Activated CD8-positive, alpha-beta memory T cell treated with anti-CD3 and anti-CD28 coated beads for 1 hour (primary cell): Measurements from ENCODE around the gene GAL3ST3.
"Not testable (repeated sequence)": the region's sequence is repeated elsewhere in the genome, so short reads cannot be mapped to it uniquely, and the experiment has no call there.

Source experiments
- DNase-seq, 2 donors: peaks; one replicate each; pipeline ENCODE4 v3.0.0-alpha.2; 2020; ENCODE audit warnings: low read depth in 1 of 2; ENCODE audit errors: extremely low read depth in 1 of 2

GAL3ST3 gene

DNA sequence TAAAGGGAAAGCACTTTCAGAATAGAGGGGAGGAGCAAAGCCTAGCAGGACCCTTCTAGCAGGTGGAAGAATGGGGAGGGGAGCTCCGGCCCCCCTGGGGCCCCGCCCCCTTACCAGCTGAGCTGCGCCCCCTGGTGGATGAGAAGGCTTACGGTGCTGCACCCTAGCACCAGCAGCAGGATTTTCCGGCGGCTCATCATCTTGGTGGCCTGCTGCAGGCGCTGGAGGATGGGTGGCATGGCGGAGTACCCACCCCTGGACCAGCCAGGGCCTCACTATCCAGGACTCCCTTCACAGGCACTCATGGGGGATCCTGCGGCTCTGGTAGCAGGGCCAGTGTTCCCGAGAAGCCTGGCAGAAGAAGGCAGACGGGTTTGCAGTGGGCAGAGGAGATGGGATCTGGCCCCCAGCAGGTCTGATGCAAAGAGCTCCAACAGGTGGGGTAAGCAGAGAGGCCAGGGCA, 3.8 kb downstream of the GAL3ST3 start:
- peak; percentile 62 to 78 for DNase-seq

DNA sequence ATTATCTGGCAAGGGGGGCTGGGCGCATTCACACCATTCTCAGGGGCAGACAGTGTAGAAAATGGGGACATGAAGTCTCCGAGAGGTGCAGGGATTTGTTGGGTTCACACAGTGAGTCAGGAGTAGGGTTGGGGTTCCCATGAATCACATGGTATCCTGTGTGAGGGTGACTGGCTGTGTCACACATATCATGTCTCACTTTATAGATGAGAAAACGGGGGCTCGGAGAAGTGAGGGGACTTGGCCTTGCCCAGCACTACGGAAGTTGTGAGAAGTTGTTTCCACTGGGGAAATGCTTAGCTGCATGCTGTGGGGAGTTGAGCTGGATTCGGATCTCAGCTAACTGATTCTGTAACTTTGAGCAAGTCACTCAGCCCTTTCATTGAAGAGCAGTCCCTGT, 4.2 kb downstream of the GAL3ST3 start:
- no peak for DNase-seq

DNA sequence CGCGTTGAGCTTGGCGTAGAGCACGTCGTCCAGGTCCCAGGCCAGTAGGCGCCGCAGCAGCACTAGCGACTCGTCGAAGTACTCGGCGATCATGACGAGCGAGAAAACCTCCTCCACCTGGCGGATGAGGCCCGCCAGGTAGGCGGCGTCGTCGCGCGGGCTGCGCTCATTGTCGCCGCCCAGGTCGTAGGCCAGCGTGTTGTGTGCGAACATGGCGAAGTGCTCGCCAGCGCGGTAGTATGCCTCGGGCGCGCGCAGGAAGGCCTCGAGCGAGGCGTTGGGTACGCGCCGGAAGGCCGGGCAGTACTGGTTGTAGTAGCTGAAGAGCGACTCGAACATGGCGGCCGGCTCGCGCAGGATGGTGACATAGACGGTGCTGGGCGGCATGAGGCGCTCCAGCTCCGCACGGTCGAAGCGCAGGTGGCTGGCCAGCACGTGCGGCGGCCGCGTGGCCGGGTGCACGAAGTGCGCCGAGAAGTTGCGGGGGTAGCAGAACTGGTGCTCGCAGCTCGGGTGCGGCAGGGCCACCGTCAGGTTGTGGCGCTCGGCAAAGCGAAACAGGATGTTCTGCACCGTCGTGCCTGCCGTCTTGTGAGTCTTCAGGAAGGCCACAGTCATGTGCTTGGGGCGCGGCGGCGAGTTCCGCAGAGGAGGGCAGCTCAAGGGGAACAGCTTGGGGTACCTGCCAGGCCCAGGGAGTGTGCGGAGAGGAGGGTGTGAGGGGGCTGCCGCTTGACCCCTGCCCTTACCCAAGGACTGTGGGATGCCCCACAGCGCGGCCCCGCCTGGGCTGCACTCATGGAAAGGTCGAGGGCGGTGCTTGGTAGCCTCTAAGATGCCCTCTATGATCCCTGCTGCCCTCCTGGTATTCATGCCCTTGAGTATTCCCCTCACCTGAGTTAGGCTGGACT, 5.7 kb downstream of the GAL3ST3 start:
- DNase-seq = no peak

DNA sequence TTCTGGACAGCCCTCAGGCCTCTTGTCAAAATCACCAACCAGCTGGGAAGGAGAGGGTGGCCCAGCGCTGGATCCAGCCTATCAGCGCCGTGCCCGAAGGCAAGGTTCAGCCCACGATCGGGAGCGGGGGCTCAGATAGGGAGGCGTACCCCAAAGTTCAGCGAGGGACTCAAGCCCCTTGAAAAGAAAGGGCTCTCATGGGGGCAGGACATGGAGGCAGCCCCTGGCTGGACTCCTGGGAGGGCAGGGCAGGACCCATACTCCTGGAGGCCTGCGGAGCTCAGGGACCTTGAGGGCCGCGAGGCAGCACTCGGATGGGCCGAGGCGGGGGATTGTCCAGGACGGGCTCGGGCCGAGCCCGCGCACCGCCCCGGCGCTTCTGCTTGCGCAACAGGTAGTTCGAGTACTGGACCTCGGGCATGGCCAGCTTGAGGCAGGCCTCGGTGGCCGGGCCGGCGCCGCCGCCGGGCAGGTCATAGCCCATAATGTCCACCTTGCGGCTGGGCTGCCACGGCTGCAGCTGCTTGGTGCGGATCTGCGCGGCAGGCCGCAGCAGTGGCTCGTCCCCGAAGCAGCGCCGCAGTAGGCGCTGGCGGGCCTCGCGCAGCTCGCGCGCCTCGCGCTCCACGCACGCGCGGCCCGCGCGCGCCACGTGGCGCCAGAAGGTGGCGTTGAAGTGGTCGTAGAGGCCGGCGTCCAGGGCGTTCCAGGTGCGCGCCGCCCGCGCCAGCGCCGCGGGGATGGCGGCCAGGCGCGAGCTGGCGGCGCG, 6.5 kb downstream of the GAL3ST3 start:
- DNase-seq = no peak

DNA sequence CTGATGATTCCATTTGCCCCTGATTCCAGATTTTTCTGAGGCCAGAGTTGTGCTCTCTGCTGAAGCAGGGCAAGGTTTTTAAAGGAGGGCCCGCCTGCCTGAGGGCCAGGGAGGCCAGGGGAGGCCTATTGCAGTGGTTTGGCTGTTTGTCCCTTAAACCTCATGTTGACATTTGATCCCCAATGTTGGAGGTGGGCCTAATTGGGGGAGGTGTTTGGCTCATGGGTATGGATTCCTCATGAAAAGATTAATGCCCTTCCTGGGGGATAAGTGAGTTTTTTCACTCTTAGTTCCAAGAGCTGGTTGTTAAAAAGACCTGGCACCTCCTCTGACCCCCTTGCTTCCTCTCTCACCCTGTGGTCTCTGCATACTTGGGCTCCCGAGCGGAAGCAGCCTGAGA, 9.2 kb downstream of the GAL3ST3 start:
- DNase-seq = no peak

DNA sequence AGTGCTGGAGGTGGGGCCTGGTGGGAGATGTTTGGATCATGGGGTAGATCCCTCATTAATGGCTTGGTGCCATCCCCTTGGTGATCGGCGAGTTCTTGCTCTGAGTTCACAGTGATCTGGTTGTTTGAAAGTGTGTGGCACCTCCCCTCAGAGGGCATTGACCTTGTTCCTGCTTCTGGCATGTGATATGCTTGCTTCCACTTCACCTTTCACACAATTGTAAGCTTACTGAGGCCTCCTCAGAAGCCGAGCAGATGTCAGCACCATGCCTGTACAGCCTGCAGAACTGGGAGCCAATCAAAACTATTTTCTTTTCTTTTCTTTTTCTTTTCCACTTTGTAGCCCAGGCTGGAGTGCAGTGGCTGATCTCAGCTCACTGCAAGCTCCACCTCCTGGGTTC, 11.6 kb downstream of the GAL3ST3 start:
- no peak for DNase-seq

DNA sequence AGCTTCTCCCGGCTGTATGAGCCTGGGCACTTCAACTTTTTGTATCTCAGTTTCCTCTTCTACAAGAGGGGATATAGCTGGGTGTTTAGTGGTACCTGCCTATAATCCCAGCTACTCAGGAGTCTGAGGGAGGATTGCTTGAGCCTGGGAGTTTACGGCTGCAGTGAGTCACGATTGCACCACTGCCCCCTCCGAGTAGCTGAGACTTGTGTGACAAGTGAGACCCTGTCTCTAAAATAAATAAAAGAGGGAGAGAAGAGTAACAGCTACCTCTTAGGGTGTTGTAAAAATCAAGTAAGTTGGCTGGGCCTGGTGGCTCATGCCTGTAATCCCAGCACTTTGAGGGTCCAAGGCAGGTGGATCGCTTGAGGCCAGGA, 12.6 kb downstream of the GAL3ST3 start:
- DNase-seq = no peak

DNA sequence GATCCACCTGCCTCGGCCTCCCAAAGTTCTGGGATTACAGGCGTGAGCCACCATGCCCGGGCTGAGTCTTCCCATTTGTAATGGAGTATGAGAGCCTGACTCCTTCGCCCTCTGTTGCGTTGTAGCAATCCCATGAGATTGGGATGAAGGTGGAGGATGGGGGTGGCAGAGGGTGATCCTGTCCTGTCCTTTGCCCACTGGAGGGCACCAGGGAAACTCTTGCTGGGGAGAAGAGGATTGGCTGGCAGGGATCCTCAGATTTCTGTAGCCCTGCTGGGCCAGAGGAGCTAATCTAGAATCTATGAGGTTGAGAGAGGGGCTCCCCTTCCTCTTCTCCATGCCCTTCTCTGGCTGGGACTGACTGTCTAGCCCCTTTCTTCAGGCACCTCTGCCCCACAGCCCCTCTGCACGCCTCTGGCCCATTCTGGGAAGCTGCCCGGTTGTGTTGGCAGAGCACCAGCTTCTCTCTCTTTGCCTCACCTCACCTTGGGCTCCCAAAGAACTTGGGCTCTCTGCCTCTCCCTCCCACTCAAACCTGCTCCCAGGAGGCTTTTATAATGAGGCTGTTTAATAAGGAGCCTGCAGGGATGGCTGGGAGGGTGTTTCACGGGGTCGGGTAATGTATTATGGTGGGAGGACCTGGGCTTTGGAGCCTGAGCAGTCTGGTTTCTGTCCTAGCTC, 13.2 kb downstream of the GAL3ST3 start:
- DNase-seq = no peak

DNA sequence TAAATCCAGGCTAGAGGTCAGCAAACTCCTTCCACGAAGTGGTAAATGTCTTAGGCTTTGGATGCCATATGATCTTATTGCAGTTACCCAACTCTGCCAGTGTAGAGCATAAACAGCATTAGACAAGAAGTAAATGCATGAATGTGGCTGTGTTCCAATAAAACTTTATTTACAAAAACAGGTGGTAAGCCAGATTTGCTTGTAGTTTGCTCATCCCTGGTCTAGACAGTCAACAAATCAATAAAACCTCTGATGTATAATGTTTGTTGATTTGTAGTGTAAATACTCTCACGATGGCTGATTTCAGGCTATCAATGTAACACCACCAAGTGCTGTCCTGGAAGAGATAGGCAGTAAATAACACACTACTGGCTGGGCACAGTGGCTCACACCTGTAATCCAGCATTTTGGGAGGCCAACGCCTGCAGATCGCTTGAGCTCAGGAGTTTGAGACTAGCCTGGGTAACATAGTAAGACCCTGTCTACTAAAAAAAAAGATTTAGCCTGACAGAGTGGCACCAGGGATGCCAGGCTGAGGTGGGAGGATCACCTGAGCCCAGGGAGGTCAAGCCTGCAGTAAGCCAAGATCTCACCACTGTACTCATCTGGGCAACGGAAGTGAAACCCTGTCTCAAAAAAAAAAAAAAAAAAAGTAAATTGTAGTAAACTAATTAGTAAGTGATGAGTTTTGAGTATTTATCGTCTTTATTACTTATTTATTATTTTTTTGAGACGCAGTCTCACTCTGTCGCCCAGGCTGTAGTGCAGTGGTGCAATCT, 15.8 kb downstream of the GAL3ST3 start:
- no peak for DNase-seq

DNA sequence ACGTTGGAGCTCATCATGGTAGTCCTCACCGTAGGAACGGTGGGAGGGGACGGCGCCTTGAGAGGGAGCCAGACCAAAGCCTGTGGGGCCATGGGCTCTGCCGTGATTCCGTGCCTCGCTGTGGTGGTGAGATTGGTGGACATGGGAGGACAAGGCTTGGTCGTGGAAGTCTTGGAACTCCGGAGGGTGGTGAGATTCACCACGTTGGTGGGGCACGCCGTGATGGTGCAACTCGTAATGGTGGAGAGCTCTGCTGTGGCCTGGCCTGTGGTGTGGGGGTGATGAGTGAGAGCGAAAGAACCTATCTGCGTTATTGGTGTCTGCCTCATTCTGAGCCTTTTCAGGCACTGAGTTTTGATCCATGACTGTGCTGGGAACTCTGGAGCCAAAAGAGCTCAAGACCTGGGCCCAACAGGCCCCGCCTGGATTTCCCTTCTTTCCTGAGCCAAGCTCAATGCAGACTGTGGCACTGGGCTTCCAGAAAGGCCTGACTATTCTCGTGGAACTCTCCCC, 22.9 kb downstream of the GAL3ST3 start, which contains the start of gene CATSPER1:
Gene CATSPER1 (minus strand): TSS at position 463 of the 513 bp plus-strand sequence. CDS start 100 bp downstream, at position 363.
- DNase-seq = no peak

DNA sequence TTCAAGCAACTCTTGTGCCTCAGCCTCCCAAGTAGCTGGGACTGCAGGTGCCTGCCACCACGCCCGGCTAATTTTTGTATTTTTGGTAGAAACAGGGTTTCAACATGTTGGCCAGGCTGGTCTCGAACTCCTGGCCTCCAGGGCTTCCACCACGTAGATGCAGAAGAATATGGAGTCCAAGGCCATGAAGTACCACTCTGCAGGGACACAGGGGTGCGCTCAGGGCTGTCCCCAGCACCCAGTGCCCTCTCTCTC, 25.8 kb downstream of the GAL3ST3 start:
- DNase-seq = not testable (repeated sequence)

DNA sequence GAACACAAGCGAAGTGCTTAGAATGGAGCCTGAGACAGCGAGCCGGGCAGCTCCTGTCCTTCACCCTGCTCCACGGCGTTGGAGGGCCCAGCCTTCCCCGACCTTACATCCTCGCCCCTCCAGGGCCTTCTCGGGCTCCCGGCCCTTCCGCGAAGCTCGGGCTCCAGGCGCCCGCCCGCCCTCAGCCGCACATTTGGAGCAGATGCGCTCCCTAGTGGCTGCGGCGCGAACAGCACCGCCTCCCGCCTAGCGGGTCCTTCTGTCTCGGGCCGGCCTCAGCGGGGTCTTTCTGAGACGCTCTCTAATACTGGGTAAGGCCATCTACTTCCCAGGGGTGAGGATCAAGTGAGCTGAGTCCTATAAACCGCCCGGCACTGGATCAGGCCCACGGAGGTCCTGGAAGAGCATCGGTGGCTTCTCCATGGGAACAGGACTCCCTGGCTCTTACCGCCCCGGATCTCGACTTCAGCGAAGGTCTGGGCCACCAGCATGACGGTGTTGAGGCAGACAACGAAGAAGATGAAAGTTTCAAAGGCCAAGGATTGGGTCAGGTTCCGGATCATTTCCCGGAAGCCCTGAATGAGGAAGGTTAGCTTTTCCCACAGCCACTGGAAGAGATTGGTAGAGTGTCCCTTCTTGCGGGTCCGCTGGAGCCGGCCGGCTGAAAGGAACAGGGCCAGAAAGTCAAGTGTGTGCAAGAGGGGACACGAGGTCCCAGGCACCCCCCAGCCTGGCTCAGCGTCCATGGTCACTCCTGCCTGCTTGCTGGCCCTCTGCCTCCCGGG, 26.4 kb downstream of the GAL3ST3 start:
- peak; percentile 34 to 70 for DNase-seq

DNA sequence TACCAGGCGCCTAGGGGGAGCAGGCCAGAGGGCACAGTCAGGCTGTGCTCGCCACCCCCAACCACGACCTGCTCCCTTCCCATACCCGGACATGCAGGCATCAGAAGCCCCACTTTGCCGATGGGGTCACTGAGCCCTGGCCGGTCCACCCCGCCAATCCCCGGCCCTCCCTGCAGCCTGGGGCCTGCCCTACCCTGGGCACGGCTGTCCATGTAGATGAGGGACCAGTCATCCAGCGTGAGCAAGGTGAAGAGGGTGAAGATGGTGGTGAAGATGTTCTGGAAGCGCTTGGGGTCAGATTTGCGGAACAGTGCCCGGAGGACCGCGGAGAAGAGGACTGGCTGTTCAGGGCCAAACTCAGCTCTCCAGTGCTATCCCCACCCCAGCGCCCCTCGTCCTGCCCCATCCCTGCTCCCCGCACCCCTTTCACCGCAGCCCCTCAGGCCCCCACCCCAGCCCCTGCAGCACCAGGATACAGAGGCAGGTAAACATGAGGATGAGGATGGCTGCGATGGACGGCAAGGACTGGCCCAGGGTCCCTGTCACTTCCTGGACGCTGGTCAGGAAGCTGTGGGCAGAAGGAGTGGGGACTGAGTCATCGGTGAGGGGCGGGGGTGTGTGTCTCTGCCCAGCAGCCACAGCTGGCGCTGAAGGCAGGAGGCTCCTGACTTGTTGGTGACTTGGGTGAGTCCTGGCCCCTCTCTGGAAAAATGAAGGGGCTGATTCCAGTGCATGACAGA, 28.2 kb downstream of the GAL3ST3 start:
- DNase-seq = no peak

DNA sequence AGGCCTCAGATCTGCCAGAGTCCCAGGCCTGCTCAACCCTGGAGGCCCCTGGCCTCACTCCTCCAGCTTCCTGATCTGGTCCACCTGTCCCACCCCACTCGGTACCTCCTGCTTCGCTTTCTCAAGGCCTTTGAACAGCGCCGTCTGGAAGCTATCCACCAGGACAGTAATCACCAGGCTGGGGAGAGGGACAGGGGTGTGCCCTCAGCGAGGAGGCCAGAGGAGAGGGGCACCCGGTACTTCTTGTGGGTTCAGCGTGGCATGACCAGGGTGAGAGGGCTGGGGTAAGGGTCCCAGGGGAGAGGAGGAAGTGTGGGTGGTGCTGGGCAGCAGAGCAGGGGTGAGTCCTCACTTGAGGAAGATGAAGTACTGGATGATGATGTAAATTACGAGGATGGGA, 28.7 kb downstream of the GAL3ST3 start:
- DNase-seq = no peak

DNA sequence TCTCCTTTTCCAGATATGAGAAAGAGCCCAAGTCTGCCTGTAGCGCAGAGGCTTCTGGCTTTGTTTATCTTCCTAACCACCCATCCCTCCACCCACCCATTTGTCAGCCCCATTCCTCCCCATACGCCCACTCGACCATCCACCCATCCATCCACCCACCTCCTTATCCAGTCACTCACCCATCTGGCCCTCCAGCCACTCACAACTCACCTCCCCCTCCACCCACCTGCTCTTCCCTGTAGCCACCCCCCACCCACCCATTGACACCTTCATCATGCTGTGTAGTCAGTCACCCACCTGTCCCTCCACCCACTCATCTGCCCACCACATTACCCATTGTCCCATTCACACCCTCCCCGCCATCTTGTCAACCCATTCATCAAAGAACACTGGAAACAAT, 31.6 kb downstream of the GAL3ST3 start:
- no peak for DNase-seq

DNA sequence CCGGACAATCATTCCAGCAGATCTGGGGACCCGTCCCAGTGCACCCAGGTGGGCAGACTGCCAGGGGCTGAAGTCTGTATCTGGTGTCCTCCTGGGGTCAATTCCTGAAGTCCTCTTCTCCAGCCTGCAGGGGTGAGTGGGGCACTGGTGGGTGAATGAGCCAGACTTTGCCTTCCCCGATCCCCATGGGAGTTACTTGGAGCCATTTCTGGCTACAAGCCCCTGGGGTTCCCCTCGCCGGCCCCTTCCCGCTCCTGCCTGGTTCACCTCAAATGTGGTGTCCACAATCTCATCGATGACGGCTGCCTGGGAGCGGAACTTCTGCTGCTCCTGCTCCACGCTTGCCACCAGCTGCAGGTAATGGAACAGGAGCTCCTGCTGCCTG, 32.2 kb downstream of the GAL3ST3 start:
- no peak for DNase-seq

DNA sequence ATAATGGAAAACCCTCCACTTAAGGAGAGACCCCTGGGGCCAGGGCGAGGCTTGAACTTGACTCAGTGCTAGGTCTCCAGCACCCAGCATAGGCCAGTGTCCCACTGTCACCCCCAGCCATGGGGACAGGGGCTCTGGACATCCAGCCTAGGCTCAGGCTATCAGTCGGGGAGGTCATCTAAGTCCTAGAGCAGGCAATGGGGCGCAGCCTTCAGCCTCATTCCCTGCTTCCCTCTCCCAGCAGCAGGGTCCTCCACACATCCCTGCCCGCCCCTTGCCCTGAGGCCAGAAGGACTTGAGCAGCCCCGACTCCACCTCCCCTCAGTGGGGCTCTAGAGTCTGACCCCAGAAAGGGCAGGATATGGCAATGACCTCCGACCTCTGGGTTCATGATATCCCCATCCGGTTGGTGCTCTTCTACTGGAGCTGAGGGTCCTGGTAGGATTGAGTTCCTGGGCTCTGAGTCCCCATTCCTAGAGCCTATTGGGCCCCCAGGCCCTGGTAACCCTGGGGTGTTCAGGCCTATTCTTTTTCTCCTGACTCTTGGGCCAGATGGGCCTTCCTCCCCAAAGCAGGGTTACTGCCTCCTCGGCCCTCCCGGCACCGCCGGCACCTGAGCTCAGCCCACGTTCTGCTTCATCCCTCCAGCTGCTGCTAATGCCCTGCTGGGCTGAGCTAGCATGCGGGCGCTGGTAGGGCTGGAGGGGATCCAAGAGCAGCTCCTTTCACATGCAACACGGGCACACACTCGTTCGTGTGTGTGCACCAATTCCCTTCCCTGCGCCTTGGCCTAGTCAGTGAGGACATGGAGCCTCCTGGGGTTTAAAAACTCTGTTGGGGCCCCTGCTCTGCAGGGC, 32.8 kb downstream of the GAL3ST3 start:
- no peak for DNase-seq

DNA sequence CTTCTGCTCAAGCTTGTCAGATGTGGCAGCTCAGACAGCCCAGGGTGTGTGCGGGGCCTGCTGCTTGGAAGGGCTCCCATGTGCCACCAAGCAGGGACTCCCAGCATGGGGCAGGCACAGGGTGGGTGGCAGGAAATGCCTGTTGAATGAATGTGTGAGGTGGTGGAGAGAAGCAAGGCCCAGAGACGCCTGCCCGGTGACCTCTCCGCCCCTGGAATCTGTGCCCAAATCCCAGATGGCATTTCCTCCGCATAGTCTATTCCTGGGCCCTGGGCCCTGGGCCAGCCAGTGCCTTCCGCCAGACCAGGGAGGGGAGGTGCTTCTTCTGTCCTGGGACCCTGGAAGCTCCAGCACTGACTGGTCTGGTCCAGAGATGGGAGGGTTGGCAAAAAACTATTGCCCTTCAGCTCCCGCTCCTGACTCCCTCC, 33.5 kb downstream of the GAL3ST3 start:
- no peak for DNase-seq
